Rectal smooth muscle tissue (tissue), 1 donor: ENCODE results near the gene DIS3L2.

Experiments
- H3K27ac ChIP-seq: one replicate; pipeline ENCODE4 v1.7.0; 2013; ENCODE audit warnings: low read depth, low read length, inconsistent platforms
- H3K27me3 ChIP-seq: one replicate; pipeline ENCODE4 v1.7.0; 2013; ENCODE audit warnings: low read length; ENCODE audit not compliant: control insufficient read depth, insufficient read depth
- H3K36me3 ChIP-seq: one replicate; pipeline ENCODE4 v1.7.0; 2013; ENCODE audit warnings: low read length; ENCODE audit not compliant: control insufficient read depth, insufficient read depth
- H3K4me1 ChIP-seq: one replicate; pipeline ENCODE4 v1.7.0; 2013; ENCODE audit warnings: low read length; ENCODE audit not compliant: control insufficient read depth, insufficient read depth
- H3K4me3 ChIP-seq: one replicate; pipeline ENCODE4 v1.7.0; 2013; ENCODE audit warnings: low read length
- H3K9ac ChIP-seq: one replicate; pipeline ENCODE4 v1.7.0; 2013; ENCODE audit warnings: low read length

DIS3L2 gene

DNA sequence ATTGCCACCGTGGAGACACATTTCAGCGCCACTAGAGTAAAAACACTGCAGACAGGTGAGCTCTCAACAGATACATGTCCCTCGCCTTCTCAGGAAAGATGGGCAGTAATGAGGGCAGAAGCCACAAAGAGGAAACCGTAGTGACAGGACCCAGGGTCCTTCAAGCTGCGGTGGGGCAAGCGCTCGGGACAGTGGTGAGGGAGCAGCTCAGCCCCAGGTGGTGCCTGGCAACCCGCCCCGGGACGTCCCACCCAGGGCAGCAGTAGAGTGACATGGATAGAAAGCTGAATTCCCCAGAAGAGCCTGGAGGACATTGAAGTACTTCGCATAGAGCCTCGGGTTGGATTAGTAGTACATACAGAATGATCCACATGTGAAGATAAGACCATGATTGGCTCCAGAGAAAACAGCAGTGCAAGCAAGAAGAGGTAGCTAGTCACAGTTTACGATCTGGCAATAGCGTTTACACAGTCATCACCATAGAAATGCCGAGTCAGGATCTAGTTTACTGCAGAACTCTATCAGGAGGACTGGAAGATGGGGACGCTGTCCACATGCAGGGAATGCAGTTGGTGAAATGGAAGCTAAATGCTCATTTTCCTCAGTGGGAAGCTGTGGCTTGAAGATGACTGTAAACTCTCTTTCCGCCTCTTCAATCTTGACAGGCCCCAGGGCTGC, 379.7 kb downstream of the DIS3L2 start:
- Histone ChIP-seq H3K4me1 (no peaks in the 10 kb centered on the region), H3K36me3 (no peaks in the 10 kb centered on the region), H3K27me3 (no peaks in the 10 kb centered on the region), H3K9ac (no peak overlapping the region), H3K4me3 (no peak overlapping the region), H3K27ac (no peak overlapping the region)

DNA sequence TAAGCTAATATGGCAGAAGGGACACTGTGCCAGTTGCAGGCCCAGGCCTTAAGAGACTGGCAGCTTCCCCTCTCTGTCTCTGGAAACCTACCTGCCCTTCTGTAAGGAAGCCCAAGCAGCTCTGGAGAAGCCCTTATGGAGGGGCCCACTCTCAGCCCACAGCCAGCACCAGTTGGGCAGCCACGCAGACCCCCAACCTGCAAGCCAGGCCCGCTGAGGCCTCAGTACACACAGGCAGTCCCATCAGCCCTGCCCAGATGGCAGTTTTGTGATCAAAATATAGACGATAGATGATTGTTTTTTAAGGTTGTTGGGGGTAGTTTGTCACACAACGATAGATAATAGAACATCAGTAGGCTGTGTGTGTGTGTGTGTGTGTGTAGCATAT, 380.2 kb downstream of the DIS3L2 start:
- Histone ChIP-seq H3K4me1 (no peaks in the 10 kb centered on the region), H3K27me3 (no peaks in the 10 kb centered on the region), H3K9ac (no peak overlapping the region), H3K4me3 (no peak overlapping the region), H3K27ac (no peak overlapping the region), H3K36me3 (no peaks in the 10 kb centered on the region)

DNA sequence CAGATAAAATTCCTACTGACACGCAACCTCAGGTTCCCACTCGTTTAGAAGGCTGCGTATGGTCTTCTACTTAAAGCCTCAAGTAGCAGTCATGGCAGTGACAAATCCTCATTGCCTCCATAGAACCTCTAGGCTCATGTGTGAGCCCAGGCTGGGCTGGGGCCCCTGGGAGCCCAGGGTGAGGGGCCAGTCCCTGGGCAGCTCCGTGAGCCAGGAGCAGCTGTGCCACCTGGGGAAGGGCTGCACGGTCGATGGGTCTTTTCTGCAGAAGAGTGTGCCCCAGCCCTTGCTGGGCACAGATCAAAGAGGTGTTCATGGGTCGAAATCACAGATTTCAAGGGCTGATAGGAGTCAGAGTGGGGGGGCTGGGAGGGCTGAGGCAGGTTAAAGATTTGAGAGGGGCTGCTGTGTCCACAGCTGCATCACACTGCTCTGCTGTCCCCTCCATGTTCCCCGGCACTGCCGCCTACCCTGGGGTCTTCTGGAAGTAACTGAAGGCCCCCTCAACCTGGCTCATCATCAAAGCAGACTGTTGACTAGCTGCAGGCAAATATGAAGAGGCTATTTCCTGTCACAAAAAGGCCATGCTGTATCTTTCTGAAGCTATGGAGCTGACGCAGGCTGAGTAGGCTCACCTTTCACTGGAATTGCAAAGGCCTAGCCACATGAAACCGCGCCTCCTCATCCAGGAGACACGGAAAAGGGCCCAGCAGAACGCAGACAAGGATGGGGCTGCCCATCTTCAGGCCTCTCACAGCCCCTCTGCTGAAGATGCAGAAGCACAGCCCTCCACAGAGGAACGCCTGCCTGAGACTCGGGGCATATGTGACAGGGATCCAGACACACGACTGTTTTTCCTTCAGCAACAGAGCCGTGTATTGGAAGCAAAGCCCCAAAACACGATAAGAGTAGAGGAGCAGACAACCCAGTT, 381.4 kb downstream of the DIS3L2 start:
- no peak overlapping the region for H3K4me3 ChIP-seq
- no peaks in the 10 kb centered on the region for H3K4me1 ChIP-seq
- H3K9ac ChIP-seq, result no peak overlapping the region
- no peaks in the 10 kb centered on the region for H3K36me3 ChIP-seq
- H3K27ac ChIP-seq, result no peak overlapping the region
- no peaks in the 10 kb centered on the region for H3K27me3 ChIP-seq

DNA sequence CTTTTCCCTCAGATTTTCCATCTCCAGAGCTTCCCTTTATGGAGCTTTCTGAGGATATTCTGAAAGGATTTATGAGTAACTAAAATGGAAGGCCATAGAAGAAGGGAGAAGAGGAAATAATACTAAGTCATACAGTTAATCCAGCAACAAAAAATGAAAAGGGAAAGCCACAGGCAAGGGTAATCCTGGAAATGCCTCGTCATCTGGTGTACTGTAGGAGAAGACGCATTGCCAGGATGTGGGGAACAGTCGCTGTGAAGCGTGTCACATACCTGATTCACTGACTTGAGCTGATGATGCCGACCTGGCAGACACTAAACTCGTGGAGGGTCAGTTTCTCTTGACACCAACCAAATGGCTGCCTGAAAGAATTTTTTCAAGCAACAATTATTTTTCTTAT, 382.3 kb downstream of the DIS3L2 start:
- Histone ChIP-seq H3K4me3 (no peak overlapping the region), H3K27me3 (no peaks in the 10 kb centered on the region), H3K27ac (no peak overlapping the region), H3K4me1 (no peaks in the 10 kb centered on the region), H3K9ac (no peak overlapping the region), H3K36me3 (no peaks in the 10 kb centered on the region)

DNA sequence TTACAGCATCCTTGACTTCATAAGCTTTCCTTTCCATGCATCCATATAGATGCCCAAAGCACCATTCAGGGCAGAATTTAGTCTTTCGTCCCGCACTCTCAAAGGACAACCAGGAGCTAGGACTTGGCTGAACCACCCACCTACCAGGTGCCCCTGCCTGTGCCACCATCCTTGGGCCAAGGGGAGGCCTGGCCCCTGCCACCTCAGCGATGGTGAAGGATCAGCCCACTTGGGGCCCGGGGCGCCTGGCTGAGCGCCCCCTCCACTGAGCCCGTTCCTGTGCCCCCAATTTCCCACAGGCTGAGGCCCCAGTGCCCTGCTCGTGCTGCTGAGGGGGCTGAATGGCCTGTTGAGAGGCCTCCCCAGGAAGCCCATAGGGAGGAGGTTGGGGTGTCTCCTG, 383.7 kb downstream of the DIS3L2 start:
- Histone ChIP-seq H3K9ac (no peak overlapping the region), H3K36me3 (no peaks in the 10 kb centered on the region), H3K27ac (no peak overlapping the region), H3K4me1 (no peaks in the 10 kb centered on the region), H3K27me3 (peaks cover 9% of the 10 kb centered on the region), H3K4me3 (no peak overlapping the region)

DNA sequence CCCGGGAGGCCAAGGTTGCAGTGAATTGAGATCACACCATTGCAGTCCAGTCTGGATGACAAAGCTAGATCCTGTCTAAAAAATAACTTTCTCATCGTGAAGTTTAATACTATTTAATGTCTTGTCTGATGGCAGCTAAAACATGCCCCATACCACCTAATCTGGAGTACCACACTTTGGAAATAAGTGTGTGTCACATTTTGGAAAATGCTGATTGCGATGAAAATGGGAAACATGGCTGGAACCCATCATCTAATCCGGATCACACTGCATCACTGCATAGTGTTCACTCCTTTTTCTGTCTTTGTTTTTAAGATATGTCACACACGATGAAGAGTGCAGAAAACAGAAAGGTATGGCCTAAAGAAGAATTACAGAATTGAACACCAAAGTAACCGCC, 385.9 kb downstream of the DIS3L2 start:
- no peak overlapping the region for H3K27ac ChIP-seq
- H3K9ac ChIP-seq, result no peak overlapping the region
- H3K4me1 ChIP-seq, result no peaks in the 10 kb centered on the region
- no peaks in the 10 kb centered on the region for H3K36me3 ChIP-seq
- H3K27me3 ChIP-seq, result peaks cover 24% of the 10 kb centered on the region
- H3K4me3 ChIP-seq, result no peak overlapping the region

DNA sequence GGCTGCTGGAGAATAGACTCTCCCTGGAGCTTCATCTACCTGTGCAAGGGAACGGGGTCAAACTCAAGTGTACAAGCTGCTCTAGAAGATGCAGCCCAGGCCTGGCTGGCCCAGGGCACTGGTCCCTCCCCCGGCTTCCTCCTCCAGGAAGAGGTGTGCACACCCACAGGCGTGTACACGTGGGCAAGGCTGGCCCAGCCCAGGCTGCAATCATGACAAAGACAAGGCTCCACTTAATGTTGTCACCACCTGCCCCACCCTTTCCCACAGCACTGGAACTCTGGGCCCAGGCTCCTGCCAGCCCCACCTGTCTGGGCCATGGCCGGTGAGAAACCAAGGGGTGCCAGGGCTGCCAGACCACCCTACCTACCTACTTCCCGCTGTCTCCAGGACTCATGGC, 387.4 kb downstream of the DIS3L2 start:
- H3K27ac ChIP-seq, result no peak overlapping the region
- H3K4me3 ChIP-seq, result no peak overlapping the region
- no peaks in the 10 kb centered on the region for H3K36me3 ChIP-seq
- H3K27me3 ChIP-seq, result peaks cover 27% of the 10 kb centered on the region
- no peaks in the 10 kb centered on the region for H3K4me1 ChIP-seq
- no peak overlapping the region for H3K9ac ChIP-seq

DNA sequence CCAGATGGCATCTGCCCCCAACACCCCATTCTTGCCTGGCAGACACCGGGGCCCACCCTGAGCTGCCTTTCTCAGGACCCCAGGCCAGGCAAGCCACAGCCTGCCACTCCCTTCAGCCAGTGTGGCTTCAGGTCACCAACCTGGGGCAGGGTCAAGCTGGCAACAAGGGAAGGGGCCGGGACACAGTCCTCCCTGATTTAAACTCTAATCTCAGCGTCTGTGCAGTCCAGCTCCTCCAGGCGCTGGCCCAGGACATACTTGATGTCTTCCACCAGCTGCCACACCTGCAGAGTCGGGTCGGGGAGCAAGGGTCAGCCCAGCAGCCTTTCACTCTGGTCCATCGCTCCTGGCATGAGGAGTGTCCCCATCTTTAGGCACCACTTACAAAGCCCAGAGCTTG, 388.0 kb downstream of the DIS3L2 start:
- H3K9ac ChIP-seq, result no peak overlapping the region
- no peaks in the 10 kb centered on the region for H3K36me3 ChIP-seq
- no peaks in the 10 kb centered on the region for H3K4me1 ChIP-seq
- H3K4me3 ChIP-seq, result no peak overlapping the region
- H3K27ac ChIP-seq, result no peak overlapping the region
- peaks cover 30% of the 10 kb centered on the region for H3K27me3 ChIP-seq

DNA sequence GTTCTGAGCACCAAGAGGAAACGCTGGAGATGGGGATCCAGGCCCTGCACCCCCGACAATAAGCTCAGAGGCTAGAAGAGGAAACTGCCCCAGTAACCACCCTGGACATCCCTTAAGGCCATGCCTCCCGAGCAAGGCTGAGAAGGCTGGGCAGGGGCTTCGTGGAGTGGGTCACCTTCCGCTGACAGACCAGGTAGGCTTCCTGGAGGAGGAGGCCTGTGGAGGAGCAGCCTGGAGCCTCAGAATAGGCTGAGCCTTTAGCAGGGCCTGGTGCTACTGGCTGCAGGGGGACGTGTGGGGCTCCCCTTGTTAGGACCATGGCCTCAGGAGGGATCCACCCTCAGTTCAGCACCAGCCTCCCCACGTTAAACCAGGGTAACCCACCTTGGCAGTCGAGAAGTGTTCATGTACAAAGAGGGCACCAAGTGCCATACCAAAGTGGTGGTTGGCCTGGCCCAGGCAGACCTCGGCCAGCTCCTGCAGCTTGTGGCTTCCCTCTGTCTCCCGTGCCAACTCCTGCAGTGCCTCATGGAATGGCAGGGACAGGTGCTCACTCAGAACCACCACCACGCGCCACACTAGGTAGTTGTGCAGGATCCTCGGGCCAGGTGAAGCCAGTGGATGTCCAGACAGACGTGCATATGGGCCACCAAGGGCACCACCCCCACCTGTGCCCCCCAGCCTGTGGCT, 388.6 kb downstream of the DIS3L2 start:
- H3K4me3 ChIP-seq, result no peak overlapping the region
- H3K27ac ChIP-seq, result no peak overlapping the region
- no peaks in the 10 kb centered on the region for H3K36me3 ChIP-seq
- H3K27me3 ChIP-seq, result peaks cover 30% of the 10 kb centered on the region
- H3K9ac ChIP-seq, result no peak overlapping the region
- no peaks in the 10 kb centered on the region for H3K4me1 ChIP-seq

DNA sequence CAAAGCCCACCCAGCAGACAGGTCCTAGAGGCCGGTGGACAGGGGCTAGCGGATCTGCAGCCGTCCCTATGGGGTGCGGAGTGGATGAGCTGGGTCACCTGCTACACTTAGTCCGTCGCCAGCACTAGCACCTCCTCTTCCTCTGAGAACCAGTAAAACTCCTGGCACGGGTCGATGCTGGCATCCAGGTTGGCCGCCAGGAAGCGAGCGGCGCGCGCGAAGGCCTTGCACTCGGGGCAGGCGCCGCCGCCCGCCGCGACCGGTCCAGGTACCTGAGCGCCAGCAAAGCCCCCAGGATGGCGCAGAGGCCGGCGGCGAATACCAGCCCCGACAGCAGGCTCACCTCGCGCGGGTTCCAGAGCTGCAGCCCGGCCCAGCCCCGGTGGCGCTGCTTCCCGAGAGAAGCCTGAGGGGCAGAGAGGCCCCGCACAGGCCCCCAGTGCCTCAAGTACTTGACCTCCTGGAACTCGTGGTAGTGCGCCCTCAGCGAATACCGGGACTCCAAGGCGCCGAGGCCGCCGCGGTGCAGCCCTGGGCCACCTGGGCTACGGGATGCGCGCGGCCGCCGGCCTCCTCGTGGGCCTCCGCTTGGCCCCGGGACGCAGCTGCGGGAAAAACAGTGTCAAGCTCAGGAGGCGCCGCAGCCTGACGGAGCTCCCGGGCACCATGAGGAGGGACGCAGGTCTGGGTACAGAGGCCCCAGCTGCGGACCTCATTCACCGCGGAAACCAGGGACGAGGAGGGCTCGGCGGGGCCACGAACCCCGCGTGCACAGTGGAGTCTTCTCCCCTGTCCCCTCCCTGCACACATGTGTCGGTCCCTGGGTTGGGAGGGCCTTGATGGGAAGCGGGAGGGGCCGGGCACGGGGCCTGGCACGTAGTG, 389.5 kb downstream of the DIS3L2 start:
- Histone ChIP-seq H3K27me3 (peaks cover 30% of the 10 kb centered on the region), H3K4me3 (no peak overlapping the region), H3K9ac (no peak overlapping the region)

DNA sequence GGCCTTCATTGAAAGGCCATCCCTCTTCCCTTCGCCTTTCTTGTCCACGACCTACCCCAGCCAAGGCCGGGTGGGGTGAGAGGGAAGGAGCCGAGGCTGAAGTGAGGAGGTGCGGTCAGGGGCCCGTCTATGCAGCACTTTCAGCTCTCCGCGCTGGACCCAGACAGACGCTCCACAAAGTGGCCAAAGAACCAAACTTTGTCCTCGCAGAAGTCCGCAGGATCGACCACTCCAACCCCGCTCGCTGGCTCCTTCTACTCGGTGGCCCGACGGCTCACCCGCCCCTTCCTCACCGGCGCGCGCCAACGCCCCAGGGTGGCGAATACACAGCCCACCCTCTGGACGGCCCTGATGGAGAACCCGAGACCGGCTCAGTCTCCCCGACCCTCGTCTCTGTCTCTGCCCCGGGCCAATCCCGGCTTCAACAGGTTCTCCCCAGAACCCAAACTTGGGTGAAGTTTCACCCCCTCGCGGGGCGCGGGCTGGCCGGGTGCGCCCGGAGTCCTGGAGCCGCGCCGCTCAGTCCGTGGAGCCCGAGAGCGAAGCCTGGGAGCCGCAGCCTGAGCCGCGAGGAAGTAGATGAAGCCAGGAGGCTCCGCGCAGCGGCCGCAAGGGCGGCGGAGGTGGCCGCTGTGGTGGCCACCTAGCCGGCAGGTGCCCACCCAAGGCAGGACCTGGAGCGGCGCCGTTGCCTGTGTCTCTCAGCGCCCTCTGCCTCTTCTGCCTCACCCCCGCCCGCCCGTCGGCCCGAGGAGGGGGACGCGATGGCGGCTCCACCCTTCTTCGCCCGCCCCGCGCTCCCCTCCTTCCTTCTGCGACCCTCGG, 390.4 kb downstream of the DIS3L2 start:
- Histone ChIP-seq H3K27me3 (peaks cover 30% of the 10 kb centered on the region), H3K4me1 (no peaks in the 10 kb centered on the region)

More for the DNA sequence above, 389.5 kb downstream of the DIS3L2 start:
- H3K36me3 ChIP-seq, result no peaks in the 10 kb centered on the region
- H3K4me1 ChIP-seq, result no peaks in the 10 kb centered on the region
- no peak overlapping the region for H3K27ac ChIP-seq

More for the DNA sequence above, 390.4 kb downstream of the DIS3L2 start:
- Histone ChIP-seq H3K27ac (no peak overlapping the region), H3K36me3 (no peaks in the 10 kb centered on the region), H3K9ac (no peak overlapping the region), H3K4me3 (no peak overlapping the region)
